Muscle of back (tissue), 11 donors: ENCODE data around the gene TSHZ3. TPM values are rescaled to one million over a fixed set of nuclear protein-coding genes. Genes with fewer than 3 reads are reported as not detected.

Experiments
- DNase-seq, 3 donors: peaks; one replicate each; pipeline versions ENCODE4 v3.0.0 to v3.0.0-alpha.2; 2013
- polyA plus RNA-seq, 10 donors: library from polyadenylated mRNA; unstranded; fragments of 120-200 nt; gene quantifications; one replicate each; pipeline ENCODE4 v1.2.1, GENCODE V29; 2013; ENCODE audit not compliant: insufficient read length in 10 of 10

TSHZ3 gene
- polyA plus RNA-seq, 10 donors = 13.7 to 18.5 (median 15.9) TPM

DNA sequence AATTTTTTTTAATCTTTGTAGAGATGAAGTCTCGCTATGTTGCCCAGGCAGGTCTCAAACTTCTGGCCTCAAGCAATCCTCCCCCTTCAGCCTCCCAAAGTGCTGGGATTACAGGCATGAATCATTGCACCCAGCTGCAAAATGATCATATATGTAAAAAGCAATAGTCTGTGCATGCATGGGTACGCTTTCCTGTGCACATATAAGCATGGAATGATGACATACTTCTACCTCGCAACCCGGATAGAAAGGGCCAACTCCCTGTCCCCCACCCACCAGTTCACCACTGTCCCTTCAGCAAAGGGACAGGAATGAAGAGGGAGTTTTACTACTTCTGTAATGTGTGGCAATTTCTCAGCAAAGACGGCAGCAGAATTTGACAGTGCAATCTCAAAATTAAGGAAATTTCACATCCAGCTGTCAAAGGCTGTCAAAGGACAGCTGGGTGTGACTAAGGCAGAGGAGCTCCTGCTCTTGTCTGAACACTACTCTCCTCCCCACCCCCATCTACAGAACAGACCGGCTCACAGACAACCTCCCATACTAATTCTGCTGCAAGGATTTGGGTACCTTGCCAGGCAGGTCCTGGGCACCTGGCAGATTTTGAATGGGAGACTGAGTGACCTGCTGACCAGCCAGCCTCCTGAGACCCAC lies 95.6 kb downstream of the TSHZ3 start:
- peak in 1 of 3 donors; percentile 57 for DNase-seq

- DNase-seq = no peak
These were observed 96.8 kb downstream of the TSHZ3 start for GRCh38 chr19:31252441-31252840.

GRCh38 chr19:31249217-31249616 lies 100.0 kb downstream of the TSHZ3 start:
- DNase-seq = no peak

DNA sequence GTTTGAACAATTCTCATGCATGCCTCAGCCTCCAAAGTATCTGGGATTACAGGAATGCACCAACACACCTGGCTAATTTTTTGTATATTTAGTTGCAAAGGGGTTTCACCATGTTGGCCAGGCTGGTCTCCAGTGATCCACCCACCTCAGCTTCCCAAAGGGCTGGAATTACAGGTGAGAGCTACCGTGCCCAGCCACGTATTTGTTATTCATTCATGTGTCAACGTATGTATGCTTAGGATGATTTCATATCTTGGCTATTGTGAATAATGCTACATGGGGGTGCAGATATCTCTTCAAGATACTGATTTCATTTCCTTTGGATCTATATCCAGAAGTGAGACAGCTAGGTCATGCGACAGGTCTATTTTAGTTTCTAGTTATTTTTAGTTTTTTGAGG lies 113.4 kb downstream of the TSHZ3 start:
- DNase-seq = no peak

GRCh38 chr19:31233295-31233800 lies 115.9 kb downstream of the TSHZ3 start:
- DNase-seq = no peak

- peak in 1 of 3 donors; percentile 90 for DNase-seq
These were observed 116.4 kb downstream of the TSHZ3 start for GRCh38 chr19:31232871-31233270.

GRCh38 chr19:31232180-31232579 lies 117.1 kb downstream of the TSHZ3 start:
- no peak for DNase-seq

GRCh38 chr19:31231237-31231636 lies 118.0 kb downstream of the TSHZ3 start:
- DNase-seq = no peak

- no peak for DNase-seq
These were observed 122.9 kb downstream of the TSHZ3 start for GRCh38 chr19:31226151-31226935.
